Prostate gland (tissue), 2 donors: ENCODE measurements around the gene MT1A. TPM values are rescaled to one million over a fixed set of nuclear protein-coding genes. Genes with fewer than 3 reads are reported as not detected.
A peak's percentile ranks its signal among the peaks of the same experiment; 100 is the strongest.
"Not testable (repeated sequence)": the region's sequence is repeated elsewhere in the genome, so short reads cannot be mapped to it uniquely, and the experiment has no call there.

Experiments
- DNase-seq: peaks from one replicate; pipeline ENCODE4 v3.0.0-alpha.2; 2019; ENCODE audit warnings: low spot score
- H3K27ac ChIP-seq, 2 donors: fragments of 200-600 bp; sonication (generic); 2 replicates each; pipeline ENCODE4 v1.5.1; 2017 to 2019
- H3K27me3 ChIP-seq: fragments of 200-600 bp; sonication (generic); replicated peaks from 2 replicates; pipeline ENCODE4 v1.5.1; 2019; ENCODE audit not compliant: insufficient read depth
- H3K36me3 ChIP-seq, 2 donors: fragments of 200-600 bp; sonication (generic); 1 replicate in 1 of 2; 2 replicates in 1 of 2; pipeline versions ENCODE4 v1.5.1 to v1.8.1; 2017 to 2019
- H3K4me1 ChIP-seq: fragments of 200-600 bp; sonication (generic); replicated peaks from 2 replicates; pipeline ENCODE4 v1.5.1; 2019
- H3K4me3 ChIP-seq, 2 donors: fragments of 200-600 bp; sonication (generic); 2 replicates each; pipeline ENCODE4 v1.5.1; 2017 to 2019
- H3K9me3 ChIP-seq: fragments of 200-600 bp; sonication (generic); 2 replicates; pipeline ENCODE4 v1.5.1; 2017
- CTCF ChIP-seq, 4 experiments: fragments of 200-600 bp in 2 of 4; fragments of 450-650 bp in 2 of 4; sonication (generic) in 2 of 4; IDR thresholded peaks; 1 replicate in 3 of 4; 2 replicates in 1 of 4; pipeline ENCODE4 v1.5.1; 2016 to 2019; ENCODE audit warnings: antibody characterized with exemption in 4 of 4, mild to moderate bottlenecking in 2 of 4, moderate library complexity in 2 of 4
- POLR2A ChIP-seq: fragments of 450-650 bp; IDR thresholded peaks from one replicate; pipeline ENCODE4 v1.6.1; 2016; ENCODE audit warnings: antibody characterized with exemption, mild to moderate bottlenecking
- POLR2AphosphoS5 ChIP-seq: sonication (generic); formaldehyde crosslinking; IDR thresholded peaks from one replicate; pipeline ENCODE4 v1.6.1; 2017; ENCODE audit warnings: antibody characterized with exemption
- WGBS: methylation state at CpG from one replicate; pipeline ENCODE4 v1.1.5; 2018; 5-methylcytosine and 5-hydroxymethylcytosine counted together
- intact Hi-C: fragments of 100-400 bp; cut with DNase I; formaldehyde crosslinking; loops from one replicate; pipeline ENCODE4 v1.14.2; 2022
- total RNA-seq, 2 donors: library from RNA; depleted of rRNA; stranded (reverse); fragments of >200 nt; gene quantifications; one replicate each; pipeline ENCODE4 v1.1.0, GENCODE V29; 2016

The MT1A gene
- total RNA-seq, 2 donors from 2014 or later, result 6.9 TPM; not detected in 1

- WGBS, result 3% methylated on average over 37 of the region's 46 CpGs
- intact Hi-C loops, result no loop called here
Observed at GRCh38 chr16:56657555-56658326, 19.3 kb downstream of the MT1A start, which contains the start of gene MT1F. MT1F (plus strand) TSS chr16:56657959; CDS start chr16:56658059, 100 bp downstream.

GRCh38 chr16:56658327-56658875, 19.9 kb downstream of the MT1A start:
- no peak for DNase-seq
- TF ChIP-seq POLR2A (no peak), POLR2AphosphoS5 (no peak), CTCF (IDR thresholded peaks at IDR 0.05) (no peak)
- H3K27ac ChIP-seq, result peak overlapping the region in 1 of 2 donors; percentile 67

More at GRCh38 chr16:56657555-56658326, 19.3 kb downstream of the MT1A start, which contains the start of gene MT1F:
- Histone ChIP-seq H3K4me1 (peaks cover 4% of the 10 kb centered on the region), H3K27ac (peak within 1 kb of the TSS; percentile 49 to 67), H3K9me3 (no peaks in the 10 kb centered on the region), H3K27me3 (no peaks in the 10 kb centered on the region), H3K36me3 (no peaks in the 10 kb centered on the region), H3K4me3 (peak within 1 kb of the TSS; percentile 39 to 47)
- DNase-seq, result peak; percentile 96
- peak; percentile 69 for TF ChIP-seq POLR2AphosphoS5
- no peak for TF ChIP-seq CTCF (IDR thresholded peaks at IDR 0.05)
- peak; percentile 58 for TF ChIP-seq POLR2A

GRCh38 chr16:56662357-56663354, 24.2 kb downstream of the MT1A start:
- Histone ChIP-seq H3K27ac (no peak overlapping the region), H3K4me1 (peaks cover 4% of the 10 kb centered on the region), H3K27me3 (no peaks in the 10 kb centered on the region), H3K36me3 (no peaks in the 10 kb centered on the region), H3K9me3 (no peaks in the 10 kb centered on the region), H3K4me3 (no peak overlapping the region)
- 13% methylated on average over 44 of the region's 48 CpGs for WGBS
- no peak for TF ChIP-seq CTCF (IDR thresholded peaks at IDR 0.05)
- no peak for TF ChIP-seq POLR2AphosphoS5
- no peak for TF ChIP-seq POLR2A
- intact Hi-C loops, result no loop called here
- no peak for DNase-seq

More at GRCh38 chr16:56658327-56658875, 19.9 kb downstream of the MT1A start:
- 41% methylated on average over 10 of the region's 10 CpGs for WGBS
- Histone ChIP-seq H3K36me3 (no peaks in the 10 kb centered on the region), H3K4me1 (peaks cover 4% of the 10 kb centered on the region), H3K4me3 (peak overlapping the region; percentile 39 to 47), H3K27me3 (no peaks in the 10 kb centered on the region), H3K9me3 (no peaks in the 10 kb centered on the region)
- intact Hi-C loops, result no loop called here

GRCh38 chr16:56664506-56664905, 26.0 kb downstream of the MT1A start:
- no peaks in the 10 kb centered on the region for H3K36me3 ChIP-seq
- 93% methylated on average over 1 of the region's 1 CpG for WGBS
- intact Hi-C loops, result no loop called here

GRCh38 chr16:56665286-56666261, 27.1 kb downstream of the MT1A start:
- H3K27me3 ChIP-seq, H3K27ac ChIP-seq, H3K4me3 ChIP-seq, H3K36me3 ChIP-seq, intact Hi-C loops, H3K9me3 ChIP-seq, H3K4me1 ChIP-seq, DNase-seq: not testable (repeated sequence)
- WGBS, result 72% methylated on average over 8 of the region's 8 CpGs

More at GRCh38 chr16:56664506-56664905, 26.0 kb downstream of the MT1A start:
- Histone ChIP-seq H3K4me3 (no peak overlapping the region), H3K27me3 (no peaks in the 10 kb centered on the region), H3K4me1 (peaks cover 6% of the 10 kb centered on the region), H3K9me3 (no peaks in the 10 kb centered on the region), H3K27ac (no peak overlapping the region)
- DNase-seq, result no peak
- no peak for TF ChIP-seq POLR2A
- TF ChIP-seq CTCF (IDR thresholded peaks at IDR 0.05), result no peak
- no peak for TF ChIP-seq POLR2AphosphoS5
